Superior temporal gyrus (tissue), 1 donor: ENCODE results near the gene APOO.
"Not testable (repeated sequence)": the region's sequence is repeated elsewhere in the genome, so short reads cannot be mapped to it uniquely, and the experiment has no call there.

Source experiments
- DNase-seq: peaks from one replicate; pipeline ENCODE4 v3.0.0-alpha.2; 2016; ENCODE audit errors: extremely low spot score

Gene APOO

DNA sequence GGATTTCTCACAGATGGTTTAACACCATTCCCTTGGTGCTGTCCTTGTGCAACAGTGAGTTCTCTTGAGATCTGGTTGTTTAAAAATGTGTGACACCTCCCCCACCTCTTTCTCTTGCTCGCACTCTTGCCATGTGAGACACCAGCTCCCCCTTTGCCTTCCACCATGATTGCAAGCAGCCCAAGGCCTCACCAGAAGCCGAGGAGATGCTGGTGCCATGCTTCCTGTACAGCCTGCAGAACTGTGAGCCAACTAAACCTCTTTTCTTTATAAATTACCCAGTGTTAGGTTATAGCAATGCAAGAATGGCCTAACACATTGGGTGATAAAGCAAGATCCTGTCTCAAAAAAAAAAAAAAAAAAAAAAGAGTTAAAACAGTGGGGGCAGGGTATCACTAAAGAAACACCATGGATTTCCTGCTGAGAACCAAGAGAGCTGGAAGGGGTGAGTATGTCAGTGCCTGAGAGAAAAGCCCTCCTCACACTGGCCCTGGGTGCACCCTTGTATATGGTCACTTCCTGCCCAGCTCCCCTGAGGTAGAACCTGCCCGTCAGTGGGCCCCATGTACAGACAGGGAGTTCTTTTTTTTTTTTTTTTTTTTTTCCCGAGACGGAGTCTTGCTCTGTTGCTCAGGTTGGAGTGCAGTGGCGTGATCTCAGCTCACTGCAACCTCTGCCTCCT, 46.4 kb downstream of the APOO start:
- DNase-seq: no peak

GRCh38 chrX:23859238-23859637, 48.5 kb downstream of the APOO start:
- DNase-seq: not testable (repeated sequence)

DNA sequence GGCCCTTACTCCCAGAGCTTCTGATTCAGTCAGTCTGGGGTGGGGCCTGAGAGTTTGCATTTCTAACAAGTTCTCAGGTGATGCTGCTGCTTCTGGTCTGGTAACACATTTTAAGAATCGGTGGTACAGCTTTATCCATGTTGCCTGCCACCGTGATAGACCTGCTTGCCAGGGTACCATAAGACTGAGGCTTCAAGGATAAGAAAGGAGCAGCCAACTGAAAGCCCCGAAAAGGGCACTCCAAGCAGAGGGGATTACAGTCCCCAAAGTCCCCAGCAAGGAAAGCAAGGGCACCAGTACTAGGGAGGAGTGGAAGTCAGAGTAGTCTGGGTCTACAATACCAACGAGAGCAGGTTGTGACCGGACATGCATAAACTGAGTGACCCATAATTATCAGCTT, 49.8 kb downstream of the APOO start:
- DNase-seq: no peak

DNA sequence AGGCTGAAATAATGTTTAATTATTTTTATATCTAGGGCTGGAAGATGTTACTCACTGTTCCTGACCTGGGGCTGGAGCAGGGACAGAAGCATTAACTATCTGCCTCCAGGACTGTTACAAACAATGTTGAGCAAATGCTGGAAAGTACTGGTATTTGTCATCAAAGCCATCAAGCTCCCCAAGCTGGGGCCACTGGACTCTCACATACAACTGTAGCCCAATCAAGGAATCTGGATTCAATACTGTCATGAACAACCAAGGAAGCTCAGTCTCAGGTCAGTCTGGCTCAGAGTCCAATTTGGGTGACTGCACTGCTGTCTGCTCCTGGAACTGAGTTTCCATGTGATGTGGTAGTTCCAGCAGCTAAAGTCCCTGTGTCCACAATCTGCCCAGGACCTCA, 50.4 kb downstream of the APOO start:
- DNase-seq: no peak

DNA sequence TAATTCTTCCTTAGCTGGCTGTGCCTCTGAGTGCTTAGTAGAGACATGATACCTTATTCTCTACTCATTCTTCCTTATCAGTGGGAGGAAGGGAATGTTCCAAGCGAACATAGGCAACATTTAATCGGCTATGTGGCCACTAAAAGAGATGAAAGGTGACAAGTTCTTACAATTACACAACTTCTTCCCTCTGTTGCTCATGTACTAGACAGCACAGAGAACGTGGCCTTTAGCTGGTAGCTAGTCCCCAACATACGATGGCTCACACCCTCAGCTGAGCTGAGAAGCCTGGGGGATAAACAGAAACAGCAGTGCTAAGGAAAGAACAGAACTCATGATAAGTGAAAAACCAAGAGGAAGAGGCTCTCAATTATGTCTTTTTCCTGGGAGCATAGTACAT, 52.2 kb downstream of the APOO start:
- no peak for DNase-seq

DNA sequence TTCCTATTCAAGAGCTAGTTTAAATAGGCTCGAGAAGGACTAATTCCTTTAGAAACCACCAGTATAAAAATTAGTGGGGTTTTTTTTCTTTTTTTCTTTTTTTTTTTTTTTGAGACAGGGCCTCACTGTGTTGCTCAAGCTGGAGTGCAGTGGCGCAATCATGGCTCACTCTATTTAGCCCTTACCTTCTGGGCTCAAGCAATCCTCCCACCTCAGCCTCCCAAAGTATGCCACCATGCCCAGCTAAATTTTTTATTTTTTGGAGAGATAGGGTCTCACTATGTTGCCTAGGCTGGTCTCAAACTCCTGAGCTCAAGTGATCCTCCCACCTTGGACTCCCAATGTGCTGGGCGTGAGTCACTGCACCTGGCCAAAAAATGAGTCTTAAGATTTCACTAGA, 52.8 kb downstream of the APOO start:
- DNase-seq: no peak

- DNase-seq: no peak
These were observed 53.6 kb downstream of the APOO start for GRCh38 chrX:23854122-23854521.

DNA sequence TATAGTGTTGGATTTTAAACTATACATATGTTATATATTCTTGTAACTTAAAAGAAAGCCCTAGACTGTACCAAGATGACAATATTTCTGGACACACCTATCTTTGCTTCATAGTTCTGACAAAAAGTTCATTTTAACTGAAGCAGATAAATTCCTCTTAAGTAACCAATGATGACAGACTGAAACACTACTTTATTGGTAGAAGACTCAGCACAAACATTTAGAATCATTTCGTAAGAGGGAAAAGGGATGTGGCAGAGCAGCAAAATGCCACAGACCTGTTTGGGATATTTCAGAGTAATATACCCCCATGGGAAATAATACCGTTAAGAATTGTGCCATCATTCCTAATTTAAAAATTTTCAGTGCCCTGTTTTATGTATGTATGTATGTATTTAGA, 56.2 kb downstream of the APOO start:
- no peak for DNase-seq

DNA sequence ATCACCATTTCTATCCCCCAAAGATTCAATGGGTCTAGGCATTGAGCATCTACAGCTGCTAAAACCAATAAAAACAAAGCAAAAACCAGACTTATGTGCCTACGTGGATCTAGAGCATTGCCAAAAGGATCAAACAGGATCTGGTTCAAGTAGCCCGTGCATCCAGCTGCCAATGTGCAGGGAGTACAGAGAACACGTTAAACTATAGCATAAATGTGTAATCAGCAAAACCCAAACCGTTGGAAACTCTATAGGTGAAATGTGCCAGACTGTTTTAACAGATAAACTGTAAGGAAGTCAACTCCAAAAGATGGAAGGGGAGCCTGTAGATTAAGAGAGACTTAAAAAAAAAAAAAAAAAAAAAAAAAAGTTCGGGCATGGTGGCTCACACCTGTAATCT, 58.5 kb downstream of the APOO start:
- DNase-seq: no peak

DNA sequence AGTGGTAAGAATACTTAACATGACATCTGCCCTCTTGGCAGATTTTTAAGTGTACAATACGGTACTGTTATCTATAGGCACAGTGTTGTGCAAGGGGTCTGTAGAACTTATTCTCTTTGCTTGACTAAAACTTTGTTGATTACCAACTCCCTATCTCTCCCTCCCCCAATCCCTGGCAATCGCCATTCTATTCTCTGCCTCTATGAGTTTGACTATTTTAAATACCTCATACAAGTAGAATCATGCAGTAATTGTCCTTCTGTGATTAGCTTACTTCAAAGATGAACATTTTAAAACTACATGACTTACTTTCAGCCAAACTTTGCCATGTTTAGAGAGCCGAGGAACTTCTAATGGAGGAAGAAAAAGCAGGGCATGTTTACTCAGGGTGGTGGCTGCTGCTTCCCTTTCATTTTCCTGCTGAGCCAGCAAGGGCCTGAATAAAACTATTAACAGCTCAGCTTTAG, 62.4 kb downstream of the APOO start:
- DNase-seq: no peak

- DNase-seq: no peak
These were observed 63.1 kb downstream of the APOO start for GRCh38 chrX:23844502-23845138.

DNA sequence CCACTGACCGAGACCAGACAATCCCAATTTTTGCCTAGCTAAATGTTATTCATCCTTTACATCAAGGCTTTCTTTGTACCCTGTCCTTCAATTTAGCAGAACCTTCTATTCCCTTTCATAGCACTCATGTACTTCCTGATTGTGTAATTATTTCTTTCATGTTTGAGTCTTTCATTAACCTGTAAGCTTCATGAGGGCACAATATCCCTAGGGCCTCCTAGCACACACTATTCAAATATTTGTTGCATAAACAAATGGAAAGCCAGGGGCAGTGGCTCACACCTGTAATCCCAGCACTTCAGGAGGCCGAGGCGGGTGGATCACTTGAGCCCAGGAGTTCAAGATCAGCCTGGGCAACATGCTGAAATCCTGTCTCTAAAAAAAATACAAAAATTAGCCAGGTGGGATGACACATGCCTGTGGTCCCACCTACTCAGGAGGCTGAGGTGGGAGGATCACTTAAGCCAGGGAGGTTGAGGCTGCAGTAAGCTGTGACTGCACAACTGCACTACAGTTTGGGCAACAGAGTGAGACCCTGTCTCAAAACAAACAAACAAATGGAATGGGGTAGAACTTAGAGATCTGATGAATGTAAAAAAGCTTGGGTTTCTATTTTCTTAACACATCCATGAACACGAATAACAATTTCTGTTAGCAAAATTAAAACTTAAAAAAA, 65.8 kb downstream of the APOO start:
- no peak for DNase-seq

DNA sequence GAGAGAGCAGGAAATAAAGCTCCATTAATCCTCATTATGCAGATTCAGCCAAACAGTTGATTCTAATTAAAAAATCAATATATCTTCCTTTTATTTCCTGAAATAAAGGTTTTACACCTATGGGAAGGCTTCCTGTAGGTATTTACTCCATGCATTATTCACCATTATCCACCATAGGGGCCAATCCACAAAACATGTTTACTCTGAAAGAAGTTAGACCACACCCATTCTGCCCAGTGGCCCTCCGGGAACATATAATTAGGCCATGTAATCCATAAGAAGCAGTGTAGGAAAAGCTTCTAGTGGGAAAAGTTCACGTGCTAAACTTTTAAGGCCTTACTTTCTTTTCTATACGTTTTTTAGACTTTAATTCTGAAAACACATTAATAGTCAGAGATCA, 67.1 kb downstream of the APOO start:
- no peak for DNase-seq

DNA sequence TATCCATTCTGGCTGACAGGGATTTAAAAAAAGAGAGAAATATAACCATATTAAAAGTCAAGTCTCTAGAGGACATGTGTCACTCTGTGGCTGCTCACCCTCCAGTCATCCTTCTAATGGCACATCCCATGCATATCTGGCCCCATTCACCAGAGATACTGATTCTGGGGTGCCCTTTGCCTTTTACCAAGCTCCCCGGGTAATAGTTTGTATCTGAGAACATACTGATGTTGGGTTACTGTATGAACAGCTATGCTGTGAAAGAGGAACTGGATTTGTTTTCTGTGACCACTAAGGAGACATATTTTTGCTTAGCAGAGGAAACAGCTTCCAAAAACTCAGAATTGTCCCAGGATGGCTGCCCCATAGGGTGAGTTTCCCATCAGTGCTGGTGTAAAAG, 68.8 kb downstream of the APOO start:
- no peak for DNase-seq

DNA sequence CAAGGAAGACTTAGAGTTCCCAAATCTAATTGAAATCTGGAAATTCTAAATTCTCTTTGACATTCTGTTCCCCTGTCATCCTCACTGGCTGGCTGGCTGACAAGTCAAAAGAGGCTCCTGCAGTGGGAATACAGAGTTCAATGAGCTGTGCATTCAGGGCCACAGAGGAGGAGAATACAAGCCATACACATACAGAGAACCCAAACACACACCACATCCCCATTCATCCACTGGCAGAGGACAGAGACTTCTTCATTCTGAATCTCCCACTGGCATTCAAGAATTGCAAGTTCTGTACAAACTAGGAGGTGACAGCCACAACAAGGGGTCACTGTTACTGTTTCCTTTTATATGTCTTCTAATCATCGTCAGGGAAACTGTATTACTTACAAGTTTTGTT, 75.0 kb downstream of the APOO start:
- DNase-seq: no peak

- no peak for DNase-seq
These were observed 78.9 kb downstream of the APOO start for GRCh38 chrX:23828881-23829280.

GRCh38 chrX:23826653-23827052, 81.1 kb downstream of the APOO start:
- no peak for DNase-seq

GRCh38 chrX:23826216-23826615, 81.5 kb downstream of the APOO start:
- DNase-seq: no peak

- no peak for DNase-seq
These were observed 82.1 kb downstream of the APOO start for GRCh38 chrX:23825675-23826074.

- no peak for DNase-seq
These were observed 84.9 kb downstream of the APOO start for GRCh38 chrX:23822841-23823240.

GRCh38 chrX:23822397-23822796, 85.3 kb downstream of the APOO start:
- peak; percentile 68 for DNase-seq

- no peak for DNase-seq
These were observed 85.9 kb downstream of the APOO start for GRCh38 chrX:23821847-23822246.

GRCh38 chrX:23820235-23820782, 87.4 kb downstream of the APOO start:
- no peak for DNase-seq
